Measurements from ENCODE around the gene ZSCAN5B.

- TF ChIP-seq, protein P1, sequence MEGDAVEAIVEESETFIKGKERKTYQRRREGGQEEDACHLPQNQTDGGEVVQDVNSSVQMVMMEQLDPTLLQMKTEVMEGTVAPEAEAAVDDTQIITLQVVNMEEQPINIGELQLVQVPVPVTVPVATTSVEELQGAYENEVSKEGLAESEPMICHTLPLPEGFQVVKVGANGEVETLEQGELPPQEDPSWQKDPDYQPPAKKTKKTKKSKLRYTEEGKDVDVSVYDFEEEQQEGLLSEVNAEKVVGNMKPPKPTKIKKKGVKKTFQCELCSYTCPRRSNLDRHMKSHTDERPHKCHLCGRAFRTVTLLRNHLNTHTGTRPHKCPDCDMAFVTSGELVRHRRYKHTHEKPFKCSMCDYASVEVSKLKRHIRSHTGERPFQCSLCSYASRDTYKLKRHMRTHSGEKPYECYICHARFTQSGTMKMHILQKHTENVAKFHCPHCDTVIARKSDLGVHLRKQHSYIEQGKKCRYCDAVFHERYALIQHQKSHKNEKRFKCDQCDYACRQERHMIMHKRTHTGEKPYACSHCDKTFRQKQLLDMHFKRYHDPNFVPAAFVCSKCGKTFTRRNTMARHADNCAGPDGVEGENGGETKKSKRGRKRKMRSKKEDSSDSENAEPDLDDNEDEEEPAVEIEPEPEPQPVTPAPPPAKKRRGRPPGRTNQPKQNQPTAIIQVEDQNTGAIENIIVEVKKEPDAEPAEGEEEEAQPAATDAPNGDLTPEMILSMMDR (IDR thresholded peaks at IDR 0.05) = no peak
- TF ChIP-seq POLR2A (IDR thresholded peaks at IDR 0.05) = no peak
Measured at GRCh38 chr19:56159009-56159559, 38.5 kb downstream of the ZSCAN5B start.

Measured in right lobe of liver (tissue), 4 donors.